ENCODE measurements around the gene NFATC2IP.

- no peak for TF ChIP-seq GTF3A (CRISPR knock-in tag; conservative IDR thresholded peaks at IDR 0.05)
- no peak for TF ChIP-seq ZNF383 (CRISPR knock-in tag; IDR thresholded peaks at IDR 0.05; ENCODE audit: borderline replicate concordance)
- TF ChIP-seq POLR2AphosphoS5 (IDR thresholded peaks at IDR 0.05; ENCODE audit: low read depth, low read length) = no peak
- TF ChIP-seq ZNF446 (CRISPR knock-in tag; IDR thresholded peaks at IDR 0.05) = no peak
- no peak for TF ChIP-seq HMGA1 (CRISPR knock-in tag; conservative IDR thresholded peaks at IDR 0.05)
- no peak for TF ChIP-seq TAF1 (CRISPR knock-in tag; IDR thresholded peaks at IDR 0.05)
- TF ChIP-seq SMARCC2 (IDR thresholded peaks at IDR 0.05) = no peak
- no peak for TF ChIP-seq JUND (CRISPR knock-in tag; IDR thresholded peaks at IDR 0.05)
- TF ChIP-seq MYC (CRISPR knock-in tag; IDR thresholded peaks at IDR 0.05; ENCODE audit: borderline replicate concordance) = no peak
- TF ChIP-seq CHD4 (IDR thresholded peaks at IDR 0.05; ENCODE audit: borderline replicate concordance, low read length) = no peak
These were observed 46.4 kb upstream of the NFATC2IP start for GRCh38 chr16:28904363-28904762.

Data from HepG2 (cell line).